Glutamatergic neuron (in vitro differentiated cells): ENCODE data around the gene DMWD. TPM values are rescaled to one million over a fixed set of nuclear protein-coding genes. Genes with fewer than 3 reads are reported as not detected.

Experiments
- DNase-seq: peaks from one replicate; pipeline ENCODE4 v3.0.0; 2022
- H3K27ac Mint-ChIP-seq: one replicate; pipeline ENCODE4 v1.8.0; 2020; ENCODE audit warnings: mild to moderate bottlenecking, mixed read lengths, inconsistent platforms; ENCODE audit not compliant: unreplicated experiment
- H3K27me3 Mint-ChIP-seq: one replicate; pipeline ENCODE4 v1.8.0; 2020; ENCODE audit warnings: mild to moderate bottlenecking, moderate library complexity, mixed read lengths, inconsistent platforms; ENCODE audit not compliant: unreplicated experiment
- H3K36me3 Mint-ChIP-seq: one replicate; pipeline ENCODE4 v1.8.0; 2020; ENCODE audit warnings: mild to moderate bottlenecking, mixed read lengths, inconsistent platforms; ENCODE audit not compliant: unreplicated experiment
- H3K4me1 Mint-ChIP-seq: one replicate; pipeline ENCODE4 v1.8.0; 2020; ENCODE audit warnings: mild to moderate bottlenecking, low read depth, mixed read lengths, inconsistent platforms; ENCODE audit not compliant: unreplicated experiment
- H3K4me3 Mint-ChIP-seq: one replicate; pipeline ENCODE4 v1.8.0; 2020; ENCODE audit warnings: mild to moderate bottlenecking, mixed read lengths, inconsistent platforms; ENCODE audit not compliant: unreplicated experiment
- H3K9me3 Mint-ChIP-seq: one replicate; pipeline ENCODE4 v1.8.0; 2020; ENCODE audit warnings: mild to moderate bottlenecking, moderate library complexity, mixed read lengths, inconsistent platforms; ENCODE audit not compliant: unreplicated experiment
- total RNA-seq: library from RNA; stranded (reverse); fragmentation: NEBNext Ultra II Directional; extraction: Animal tissue kit (Norgen Biotek cat#: 25700); gene quantifications from one replicate; pipeline ENCODE4 v1.2.1, GENCODE V29; 2021; ENCODE audit not compliant: unreplicated experiment
- TF ChIP-seq, protein P1 (sequence below): fragments of 200-600 bp; sonication (generic); IDR thresholded peaks from one replicate; pipeline ENCODE4 v1.5.0; 2021; ENCODE audit not compliant: partially characterized antibody, unreplicated experiment

DMWD gene
- total RNA-seq, 1 donor from 2014 or later = 123 TPM

DNA sequence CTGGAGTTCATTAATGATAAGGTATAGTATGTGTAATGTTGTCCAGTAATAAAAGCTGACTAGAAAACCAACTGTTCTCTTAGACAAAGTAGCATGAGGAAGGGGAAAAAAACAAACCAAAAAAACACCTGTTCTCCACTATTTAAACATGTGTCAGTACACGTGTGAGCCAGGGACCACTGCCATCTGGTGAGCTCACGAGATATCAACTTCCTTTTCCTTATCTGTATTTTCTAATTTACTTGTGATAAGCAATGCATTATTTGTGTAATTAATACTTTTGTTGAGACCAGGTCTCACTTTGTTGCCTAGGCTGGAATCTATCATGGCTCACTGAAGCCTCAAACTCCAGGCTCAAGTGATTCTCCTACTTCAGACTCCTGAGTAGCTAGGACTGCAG, 19.3 kb downstream of the DMWD start:
- TF ChIP-seq, protein P1, sequence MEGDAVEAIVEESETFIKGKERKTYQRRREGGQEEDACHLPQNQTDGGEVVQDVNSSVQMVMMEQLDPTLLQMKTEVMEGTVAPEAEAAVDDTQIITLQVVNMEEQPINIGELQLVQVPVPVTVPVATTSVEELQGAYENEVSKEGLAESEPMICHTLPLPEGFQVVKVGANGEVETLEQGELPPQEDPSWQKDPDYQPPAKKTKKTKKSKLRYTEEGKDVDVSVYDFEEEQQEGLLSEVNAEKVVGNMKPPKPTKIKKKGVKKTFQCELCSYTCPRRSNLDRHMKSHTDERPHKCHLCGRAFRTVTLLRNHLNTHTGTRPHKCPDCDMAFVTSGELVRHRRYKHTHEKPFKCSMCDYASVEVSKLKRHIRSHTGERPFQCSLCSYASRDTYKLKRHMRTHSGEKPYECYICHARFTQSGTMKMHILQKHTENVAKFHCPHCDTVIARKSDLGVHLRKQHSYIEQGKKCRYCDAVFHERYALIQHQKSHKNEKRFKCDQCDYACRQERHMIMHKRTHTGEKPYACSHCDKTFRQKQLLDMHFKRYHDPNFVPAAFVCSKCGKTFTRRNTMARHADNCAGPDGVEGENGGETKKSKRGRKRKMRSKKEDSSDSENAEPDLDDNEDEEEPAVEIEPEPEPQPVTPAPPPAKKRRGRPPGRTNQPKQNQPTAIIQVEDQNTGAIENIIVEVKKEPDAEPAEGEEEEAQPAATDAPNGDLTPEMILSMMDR = no peak
- Mint-ChIP-seq H3K4me3 (no peak overlapping the region), H3K27ac (no peak overlapping the region), H3K4me1 (peaks cover 2% of the 10 kb centered on the region), H3K36me3 (no peaks in the 10 kb centered on the region), H3K27me3 (peaks cover 22% of the 10 kb centered on the region), H3K9me3 (peaks cover 18% of the 10 kb centered on the region)
- DNase-seq = no peak

DNA sequence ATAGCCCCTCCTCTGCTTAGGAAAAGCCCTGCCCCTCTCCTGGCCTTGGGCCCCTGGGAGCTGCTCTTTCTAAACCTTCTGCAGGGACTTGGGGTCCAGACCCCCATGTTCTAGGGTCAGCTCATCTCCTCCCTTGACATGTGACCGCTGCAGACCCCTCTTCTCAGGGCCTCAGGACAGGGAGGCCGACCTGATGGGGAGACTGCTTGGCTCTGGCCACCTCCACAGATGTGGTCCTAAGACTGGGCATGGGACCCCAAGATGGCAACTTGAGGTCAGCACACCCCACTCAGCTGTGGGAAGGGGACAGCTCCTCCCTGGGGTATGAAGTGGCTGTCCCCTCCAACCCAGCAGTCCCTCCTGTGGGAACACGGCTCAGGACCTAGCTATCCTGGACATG, 19.7 kb downstream of the DMWD start:
- Mint-ChIP-seq H3K9me3 (peaks cover 18% of the 10 kb centered on the region), H3K4me1 (peaks cover 2% of the 10 kb centered on the region), H3K27ac (no peak overlapping the region), H3K36me3 (no peaks in the 10 kb centered on the region), H3K27me3 (peaks cover 22% of the 10 kb centered on the region), H3K4me3 (no peak overlapping the region)
- TF ChIP-seq, protein P1 = no peak
- DNase-seq = no peak

DNA sequence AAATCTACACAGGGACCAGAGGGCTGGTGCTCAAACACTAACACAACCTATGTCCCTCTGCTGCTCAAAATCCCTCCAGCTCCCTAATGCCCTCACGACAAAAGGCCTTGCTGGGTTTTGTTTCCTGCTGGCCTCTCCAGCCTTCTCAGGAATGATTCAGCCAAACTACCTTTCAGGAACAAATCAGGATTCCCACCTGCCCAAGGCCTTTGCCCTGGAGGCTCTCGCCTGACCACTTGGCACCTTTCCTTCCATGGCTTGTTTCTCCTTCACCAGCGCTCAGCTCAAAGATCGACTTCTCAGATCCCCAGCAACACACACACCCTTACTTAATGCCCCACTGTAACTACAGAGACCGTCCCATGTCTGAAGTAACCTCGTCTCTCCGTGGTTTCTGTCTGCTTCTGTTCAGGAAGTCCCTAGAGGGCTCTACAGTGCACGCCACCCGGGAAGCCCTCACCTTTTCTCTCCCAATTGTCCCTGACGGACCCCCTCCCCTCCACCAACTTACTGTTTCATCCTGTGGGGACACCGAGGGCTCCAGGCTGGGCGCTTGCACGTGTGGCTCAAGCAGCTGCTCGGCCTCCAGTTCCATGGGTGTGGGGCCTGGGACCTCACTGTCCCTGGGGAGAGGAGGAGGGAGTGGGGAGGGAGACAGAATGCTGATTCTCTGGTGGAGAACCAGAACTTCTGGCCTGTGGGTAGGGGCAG, 20.4 kb downstream of the DMWD start:
- no peaks in the 10 kb centered on the region for H3K36me3 Mint-ChIP-seq
- peaks cover 18% of the 10 kb centered on the region for H3K9me3 Mint-ChIP-seq
- H3K4me1 Mint-ChIP-seq = peaks cover 2% of the 10 kb centered on the region
- TF ChIP-seq, protein P1 = no peak
- H3K27ac Mint-ChIP-seq = peak overlapping the region; percentile 29
- peak overlapping the region; percentile 39 for H3K4me3 Mint-ChIP-seq
- H3K27me3 Mint-ChIP-seq = peaks cover 22% of the 10 kb centered on the region
- no peak for DNase-seq

DNA sequence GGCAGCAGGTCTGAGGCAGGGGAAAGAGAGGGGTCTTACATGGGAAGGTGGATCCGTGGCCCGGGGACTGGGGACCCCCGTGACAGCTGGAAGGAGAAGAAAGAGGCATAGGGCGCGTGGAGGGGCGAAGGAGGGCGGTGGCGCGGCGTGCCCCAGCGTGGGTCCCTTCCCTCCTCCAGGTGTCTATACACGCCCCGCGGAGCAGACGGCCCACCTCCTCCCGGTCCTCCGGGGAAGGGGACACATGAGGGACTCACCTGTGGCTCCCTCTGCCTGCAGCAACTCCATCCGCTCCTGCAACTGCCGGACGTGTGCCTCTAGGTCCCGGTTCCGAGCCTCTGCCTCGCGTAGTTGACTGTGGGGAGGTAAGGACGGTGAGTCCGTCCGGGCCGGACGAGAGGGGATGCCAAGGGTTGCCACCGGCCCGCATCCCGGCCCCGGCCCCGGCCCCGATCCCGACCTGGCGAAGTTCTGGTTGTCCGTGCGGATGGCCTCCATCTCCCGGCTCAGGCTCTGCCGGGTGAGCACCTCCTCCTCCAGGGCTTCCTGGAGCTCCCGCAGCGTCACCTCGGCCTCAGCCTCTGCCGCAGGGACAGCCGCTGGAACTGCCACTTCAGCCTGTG, 21.2 kb downstream of the DMWD start:
- H3K4me1 Mint-ChIP-seq = peaks cover 2% of the 10 kb centered on the region
- H3K4me3 Mint-ChIP-seq = peak overlapping the region; percentile 70
- peak overlapping the region; percentile 69 for H3K27ac Mint-ChIP-seq
- H3K27me3 Mint-ChIP-seq = peaks cover 22% of the 10 kb centered on the region
- no peaks in the 10 kb centered on the region for H3K36me3 Mint-ChIP-seq
- TF ChIP-seq, protein P1 = no peak
- DNase-seq = no peak
- peaks cover 18% of the 10 kb centered on the region for H3K9me3 Mint-ChIP-seq
